Esophagus (tissue), 2 donors: Measurements from ENCODE around the gene CRBN. TPM values are rescaled to one million over a fixed set of nuclear protein-coding genes. Genes with fewer than 3 reads are reported as not detected.
A peak's percentile ranks its signal among the peaks of the same experiment; 100 is the strongest.

Source experiments
- H3K27ac ChIP-seq, 2 donors: one replicate each; pipeline ENCODE4 v1.5.1; 2013; ENCODE audit warnings: low read depth in 2 of 2, mild to moderate bottlenecking in 2 of 2, inconsistent platforms in 1 of 2, low read length in 1 of 2, moderate library complexity in 1 of 2
- H3K27me3 ChIP-seq, 2 donors: one replicate each; pipeline ENCODE4 v1.6.1; 2013; ENCODE audit warnings: low read length in 2 of 2, control low read depth in 1 of 2, mild to moderate bottlenecking in 1 of 2; ENCODE audit not compliant: insufficient read depth in 2 of 2, control insufficient read depth in 1 of 2
- H3K36me3 ChIP-seq, 2 donors: one replicate each; pipeline ENCODE4 v1.6.1; 2013; ENCODE audit warnings: low read length in 1 of 2; ENCODE audit not compliant: control insufficient read depth in 2 of 2, insufficient read depth in 2 of 2
- H3K4me1 ChIP-seq, 2 donors: one replicate each; pipeline ENCODE4 v1.6.1; 2013; ENCODE audit warnings: low read length in 1 of 2; ENCODE audit not compliant: control insufficient read depth in 2 of 2, insufficient read depth in 2 of 2
- H3K4me3 ChIP-seq, 2 donors: one replicate each; pipeline ENCODE4 v1.5.1; 2013; ENCODE audit warnings: low read length in 2 of 2, mild to moderate bottlenecking in 2 of 2, low read depth in 1 of 2, moderate library complexity in 1 of 2
- H3K9me3 ChIP-seq, 2 donors: one replicate each; pipeline ENCODE4 v1.6.1; 2013; ENCODE audit warnings: mild to moderate bottlenecking in 2 of 2, low read depth in 1 of 2, low read length in 1 of 2, moderate library complexity in 1 of 2; ENCODE audit not compliant: control insufficient read depth in 2 of 2, insufficient read depth in 1 of 2
- WGBS, 2 donors: extraction: QIAGEN DNeasy Blood & Tissue Kit; methylation state at CpG; one replicate each; pipeline ENCODE4 v1.1.7; 2013; 5-methylcytosine and 5-hydroxymethylcytosine counted together
- polyA plus RNA-seq, 2 donors: library from polyadenylated mRNA; stranded (reverse); fragments of 200-250 nt; gene quantifications; one replicate each; pipeline ENCODE4 v1.2.3, GENCODE V29; 2013
- donor health status: healthy with polysubstance abuse.
- donor health status: Bipolar disorder and iron deficiency.

CRBN gene
- polyA plus RNA-seq, 2 donors: 15.5 to 16.4 TPM

DNA sequence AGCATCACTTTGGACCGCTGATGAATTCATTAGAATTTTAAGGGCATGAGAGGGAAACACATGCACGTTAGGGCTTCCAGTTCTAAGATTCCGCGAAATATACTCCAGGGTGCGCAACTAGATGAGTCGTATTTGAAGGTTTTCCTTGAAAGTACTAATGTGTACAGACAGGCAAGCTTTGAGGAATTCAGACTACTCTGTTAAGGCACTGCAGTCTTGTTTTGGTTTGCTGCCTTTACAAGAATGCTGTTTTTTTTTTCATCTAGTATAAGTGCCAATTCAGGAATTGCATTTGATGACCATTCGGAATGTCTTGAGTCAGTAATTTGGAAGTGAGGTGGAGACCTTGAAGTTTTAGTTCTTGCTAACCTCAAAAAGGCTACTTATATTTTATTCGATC lies 33.7 kb downstream of the CRBN start:
- Histone ChIP-seq H3K4me3 (no peak overlapping the region), H3K9me3 (no peaks in the 10 kb centered on the region), H3K36me3 (peaks cover 3 to 4% of the 10 kb centered on the region in 2 donors), H3K4me1 (no peaks in the 10 kb centered on the region), H3K27ac (no peak overlapping the region), H3K27me3 (no peaks in the 10 kb centered on the region)
- WGBS, 2 donors: 88 to 92% methylated on average over 8 of the region's 8 CpGs

DNA sequence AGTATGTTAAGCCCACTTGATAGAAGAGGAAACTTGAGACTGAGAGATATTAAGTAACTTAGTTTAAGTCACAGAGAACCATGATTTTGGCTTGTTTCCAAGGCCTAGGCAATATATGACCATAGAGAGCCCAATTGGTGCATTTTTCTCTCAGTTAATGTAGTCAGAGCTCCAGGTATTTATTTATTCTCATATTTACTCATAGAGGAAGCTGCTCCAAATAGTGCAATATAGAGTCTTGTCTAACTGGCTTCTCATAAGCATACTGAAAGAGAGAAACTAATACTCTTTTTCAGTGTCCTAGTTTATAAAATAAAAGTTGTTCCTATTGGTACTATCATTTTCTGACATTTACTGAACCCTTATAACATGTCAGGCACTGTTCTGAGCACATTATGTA lies 37.6 kb downstream of the CRBN start:
- Histone ChIP-seq H3K27ac (no peak overlapping the region), H3K27me3 (no peaks in the 10 kb centered on the region), H3K36me3 (peaks cover 3 to 6% of the 10 kb centered on the region in 2 donors), H3K4me3 (no peak overlapping the region), H3K9me3 (no peaks in the 10 kb centered on the region), H3K4me1 (no peaks in the 10 kb centered on the region)

DNA sequence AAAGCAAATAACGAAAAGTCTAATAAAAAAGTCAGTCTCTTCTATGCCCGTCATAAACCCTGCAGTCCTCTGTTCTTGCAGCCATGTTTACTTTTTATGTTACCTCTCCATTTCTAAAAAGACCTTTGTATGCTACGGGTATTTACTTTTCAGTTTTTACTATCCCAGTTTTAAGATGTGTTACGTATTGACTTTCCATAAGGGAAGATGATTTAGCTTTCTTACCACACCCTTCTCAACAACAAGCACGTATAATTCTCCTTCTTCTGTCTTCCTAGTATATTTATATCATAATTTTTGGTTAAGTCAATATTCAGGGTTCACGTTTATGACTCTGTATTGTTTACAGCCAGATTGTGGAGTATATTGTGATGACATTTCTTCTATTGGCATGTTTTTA lies 42.0 kb downstream of the CRBN start:
- Histone ChIP-seq H3K27me3 (no peaks in the 10 kb centered on the region), H3K36me3 (peaks cover 0 to 6% of the 10 kb centered on the region in 2 donors), H3K27ac (no peak overlapping the region), H3K9me3 (no peaks in the 10 kb centered on the region), H3K4me3 (no peak overlapping the region), H3K4me1 (no peaks in the 10 kb centered on the region)
- WGBS, 2 donors: 89 to 90% methylated on average over 6 of the region's 6 CpGs

DNA sequence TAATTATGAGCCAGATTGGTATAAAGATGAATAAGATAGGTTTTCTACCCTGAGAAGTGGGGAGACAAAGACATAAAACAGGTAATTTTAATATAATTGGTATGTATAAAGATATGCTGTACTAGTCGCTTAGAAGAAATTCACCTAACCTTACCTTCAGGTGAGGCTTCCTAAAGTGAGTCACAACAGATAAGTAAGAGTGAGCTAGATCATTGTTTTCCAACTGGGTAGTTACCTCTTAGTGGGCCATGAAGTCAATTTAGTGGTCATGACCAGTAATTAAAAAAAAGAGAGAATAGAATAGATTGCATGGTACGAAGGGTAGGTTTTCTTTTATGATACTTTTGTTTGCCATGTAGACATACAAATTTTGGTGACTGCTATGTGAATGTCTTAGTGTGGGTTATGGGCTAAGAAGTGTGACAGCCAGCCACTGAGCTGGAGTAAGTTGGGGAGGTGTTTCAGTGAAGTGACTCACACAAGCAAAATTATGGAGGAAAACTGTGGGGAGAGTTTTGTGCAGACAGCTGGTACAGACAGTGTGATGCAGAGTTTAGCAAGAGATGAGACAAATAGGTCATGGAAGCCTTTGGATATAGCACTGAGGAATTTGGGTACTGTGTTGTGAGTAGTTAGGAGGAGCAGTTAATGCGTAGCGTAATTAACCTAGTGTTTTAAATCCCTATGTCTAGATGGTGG lies 44.6 kb downstream of the CRBN start:
- Histone ChIP-seq H3K4me3 (no peak overlapping the region), H3K36me3 (peaks cover 4 to 5% of the 10 kb centered on the region in 2 donors), H3K27ac (no peak overlapping the region), H3K9me3 (no peaks in the 10 kb centered on the region), H3K27me3 (no peaks in the 10 kb centered on the region), H3K4me1 (no peaks in the 10 kb centered on the region)
- WGBS, 2 donors: 97 to 98% methylated on average over 4 of the region's 4 CpGs

DNA sequence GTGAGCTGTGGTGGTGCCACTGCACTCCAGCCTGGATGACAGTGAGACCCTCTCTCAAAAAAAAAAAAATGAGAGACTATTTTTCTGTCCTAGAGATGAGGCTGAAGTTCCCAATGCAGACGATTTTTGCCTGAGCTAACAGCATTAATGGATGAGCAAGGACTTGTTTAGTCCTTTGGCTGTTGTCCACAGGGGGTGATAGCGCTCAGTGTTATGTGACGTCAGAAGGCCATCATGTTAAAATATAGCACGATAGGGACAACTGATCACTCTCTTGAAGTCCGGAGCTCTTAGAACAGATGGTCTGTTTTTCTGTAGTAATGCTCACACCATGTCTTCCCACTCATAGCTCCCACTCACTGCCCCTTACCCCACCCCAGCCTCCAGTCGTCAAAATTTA lies 46.0 kb downstream of the CRBN start:
- 86% methylated on average over 6 of the region's 6 CpGs for WGBS, 2 donors
- Histone ChIP-seq H3K36me3 (peaks cover 4 to 7% of the 10 kb centered on the region in 2 donors), H3K4me1 (peaks cover 0 to 2% of the 10 kb centered on the region in 2 donors), H3K27ac (no peak overlapping the region), H3K9me3 (no peaks in the 10 kb centered on the region), H3K27me3 (no peaks in the 10 kb centered on the region), H3K4me3 (no peak overlapping the region)

DNA sequence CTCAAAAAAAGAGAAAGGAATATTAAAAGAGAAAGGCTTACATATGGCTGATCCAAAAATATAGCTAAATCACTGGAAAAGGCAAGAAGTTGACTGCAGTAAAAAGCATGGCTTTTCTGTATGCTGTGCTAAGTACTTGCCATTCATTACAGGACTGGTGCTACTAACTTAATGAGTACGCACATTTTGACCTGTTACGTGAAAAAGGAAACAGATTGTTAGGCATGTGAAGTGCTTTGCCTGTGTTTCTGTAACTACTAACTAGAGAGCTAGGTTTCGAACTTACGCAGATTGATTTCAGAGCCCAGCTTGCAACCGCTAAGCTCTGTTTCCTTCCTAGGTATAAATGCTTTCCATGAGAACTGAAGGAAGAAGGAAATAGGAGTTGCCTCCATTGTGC lies 49.9 kb downstream of the CRBN start:
- WGBS, 2 donors: 68 to 75% methylated on average over 5 of the region's 5 CpGs
- H3K27ac ChIP-seq: no peak overlapping the region
- peaks cover 2 to 3% of the 10 kb centered on the region in 2 donors for H3K4me1 ChIP-seq
- no peaks in the 10 kb centered on the region for H3K27me3 ChIP-seq
- H3K36me3 ChIP-seq: peaks cover 4 to 7% of the 10 kb centered on the region in 2 donors
- no peaks in the 10 kb centered on the region for H3K9me3 ChIP-seq
- H3K4me3 ChIP-seq: no peak overlapping the region

DNA sequence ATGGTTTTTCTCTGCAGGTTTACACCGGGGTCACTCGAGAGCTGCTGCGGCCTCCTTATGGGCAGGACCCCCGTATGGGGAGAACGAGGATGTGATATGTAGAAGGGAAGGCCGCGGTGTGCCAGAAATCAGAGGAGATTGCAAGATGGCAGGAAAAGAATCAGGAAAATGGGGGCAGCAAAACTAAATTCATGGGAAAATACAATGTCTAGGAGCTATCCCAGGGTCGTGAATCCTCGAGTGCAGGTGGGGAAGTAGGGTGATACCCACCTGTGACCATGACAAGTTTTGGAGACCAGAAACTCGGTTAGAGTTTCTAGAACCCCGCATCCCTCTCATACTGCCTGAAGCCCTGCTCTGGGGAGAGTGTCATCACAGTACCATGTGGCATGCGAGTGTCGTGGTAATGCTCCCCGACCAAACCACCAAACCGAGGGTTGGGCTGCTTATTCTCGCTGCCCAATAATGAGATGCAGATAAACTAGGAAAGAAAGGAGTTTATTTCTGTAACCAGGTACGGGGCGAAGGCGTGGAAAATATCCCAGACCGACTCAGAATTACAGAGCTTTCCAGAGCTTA lies 52.0 kb downstream of the CRBN start:
- peaks cover 2 to 3% of the 10 kb centered on the region in 2 donors for H3K4me1 ChIP-seq
- H3K9me3 ChIP-seq: no peaks in the 10 kb centered on the region
- H3K27ac ChIP-seq: peak overlapping the region; percentile 81 to 83
- peak overlapping the region; percentile 74 to 95 for H3K4me3 ChIP-seq
- peaks cover 4 to 7% of the 10 kb centered on the region in 2 donors for H3K36me3 ChIP-seq
- 24 to 29% methylated on average over 20 of the region's 20 CpGs for WGBS, 2 donors
- H3K27me3 ChIP-seq: no peaks in the 10 kb centered on the region

DNA sequence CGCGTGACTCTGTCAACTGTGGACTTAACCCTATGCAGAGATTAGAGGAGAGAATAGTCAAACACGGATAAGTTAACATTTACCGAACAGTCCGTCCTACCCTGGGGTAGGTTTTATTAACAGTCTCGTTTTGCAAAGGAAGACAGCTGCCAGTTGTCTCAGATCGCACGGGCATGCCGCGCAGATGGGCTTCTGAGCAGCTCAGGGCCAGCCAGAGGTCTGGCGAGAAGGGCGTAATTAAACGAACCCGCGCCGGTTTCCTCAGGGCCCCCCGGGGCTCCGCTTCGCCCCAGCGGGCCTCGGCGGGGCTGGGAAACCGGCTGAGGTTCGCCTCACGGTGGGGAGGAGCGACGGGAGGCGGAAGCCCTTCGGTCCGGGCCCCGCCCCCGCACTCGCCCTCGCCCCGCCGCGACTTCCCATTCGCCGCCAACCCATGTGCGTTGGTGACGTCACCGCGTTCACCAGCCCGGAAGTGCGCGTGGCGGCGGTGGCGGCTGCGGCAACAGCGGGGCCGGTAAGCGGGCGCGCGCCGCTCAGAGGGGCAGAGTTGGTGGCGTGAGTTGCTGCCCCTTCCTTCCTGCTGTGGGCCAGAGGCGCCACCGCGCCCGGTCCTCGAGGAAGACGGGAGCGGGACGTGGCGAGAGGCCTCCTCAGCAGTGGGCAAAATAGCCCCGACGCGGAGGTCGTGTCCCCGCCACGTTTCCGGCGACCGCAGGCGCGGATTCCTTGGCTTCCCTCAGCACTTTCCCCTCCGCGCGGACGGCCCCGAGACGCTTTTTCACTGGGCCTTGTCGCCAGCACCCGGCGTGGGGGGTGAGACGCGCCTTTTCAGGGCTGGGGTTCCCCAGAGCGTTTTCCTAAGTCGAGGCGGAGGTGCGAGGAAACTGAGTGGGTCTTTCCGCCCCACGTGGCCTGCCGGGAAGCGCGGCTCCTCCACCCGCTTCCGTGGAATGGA lies 52.7 kb downstream of the CRBN start, which contains the start of gene TRNT1:
Gene TRNT1, plus strand, starts transcription at position 464 of the 955 bp plus-strand sequence. CDS start 2,101 bp downstream, outside the sequence.
- 1% methylated on average over 100 of the region's 100 CpGs for WGBS, 2 donors
- Histone ChIP-seq H3K27ac (peak within 1 kb of the TSS; percentile 90 to 91), H3K36me3 (peaks cover 4 to 7% of the 10 kb centered on the region in 2 donors), H3K4me3 (peak within 1 kb of the TSS; percentile 74 to 95), H3K4me1 (peaks cover 2 to 3% of the 10 kb centered on the region in 2 donors), H3K9me3 (no peaks in the 10 kb centered on the region), H3K27me3 (no peaks in the 10 kb centered on the region)

DNA sequence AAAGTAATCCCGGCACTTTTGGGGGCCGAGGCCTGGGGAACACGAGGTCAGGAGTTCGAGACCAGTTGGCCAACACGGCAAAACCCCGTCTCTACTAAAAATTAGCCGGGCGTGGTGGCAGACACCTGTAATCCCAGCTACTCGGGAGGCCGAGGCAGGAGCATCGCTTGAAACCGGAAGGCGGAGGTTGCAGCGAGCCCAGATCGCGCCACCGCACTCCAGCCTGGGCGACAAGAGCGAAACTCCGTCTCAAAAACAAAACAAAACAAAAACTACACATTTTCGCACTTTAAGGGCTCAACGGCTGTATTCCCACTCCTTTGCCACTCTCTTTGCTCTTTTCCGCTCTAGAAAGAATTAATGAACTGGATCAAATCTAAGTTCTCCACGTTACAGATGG lies 53.5 kb downstream of the CRBN start:
- Histone ChIP-seq H3K27me3 (no peaks in the 10 kb centered on the region), H3K4me1 (peaks cover 2 to 3% of the 10 kb centered on the region in 2 donors), H3K4me3 (peak overlapping the region; percentile 65 to 74), H3K9me3 (no peaks in the 10 kb centered on the region), H3K27ac (peak overlapping the region; percentile 90 to 91), H3K36me3 (peaks cover 4 to 7% of the 10 kb centered on the region in 2 donors)
- WGBS, 2 donors: 88% methylated on average over 24 of the region's 24 CpGs
